Duodenal mucosa (tissue), 2 donors: ENCODE results near the gene REL.

Source experiments
- H3K27ac ChIP-seq: one replicate; pipeline ENCODE4 v1.7.0; 2013; ENCODE audit warnings: low read depth, low read length
- H3K27me3 ChIP-seq, 2 donors: one replicate each; pipeline ENCODE4 v1.7.0; 2013; ENCODE audit warnings: low read length in 2 of 2, control low read depth in 1 of 2; ENCODE audit not compliant: insufficient read depth in 2 of 2, control insufficient read depth in 1 of 2
- H3K36me3 ChIP-seq, 2 donors: one replicate each; pipeline ENCODE4 v1.7.0; 2013; ENCODE audit warnings: low read length in 2 of 2, control low read depth in 1 of 2; ENCODE audit not compliant: insufficient read depth in 2 of 2, control insufficient read depth in 1 of 2
- H3K4me1 ChIP-seq, 2 donors: one replicate each; pipeline ENCODE4 v1.7.0; 2013; ENCODE audit warnings: low read length in 2 of 2, control low read depth in 1 of 2; ENCODE audit not compliant: insufficient read depth in 2 of 2, control insufficient read depth in 1 of 2
- H3K4me3 ChIP-seq, 2 donors: one replicate each; pipeline ENCODE4 v1.7.0; 2013; ENCODE audit warnings: low read length in 2 of 2, low read depth in 1 of 2
- H3K9ac ChIP-seq, 2 donors: one replicate each; pipeline ENCODE4 v1.7.0; 2013; ENCODE audit warnings: low read length in 2 of 2, low read depth in 1 of 2
- H3K9me3 ChIP-seq, 2 donors: one replicate each; pipeline ENCODE4 v1.7.0; 2013; ENCODE audit warnings: low read length in 2 of 2, control low read depth in 1 of 2; ENCODE audit not compliant: control insufficient read depth in 1 of 2

The REL gene

DNA sequence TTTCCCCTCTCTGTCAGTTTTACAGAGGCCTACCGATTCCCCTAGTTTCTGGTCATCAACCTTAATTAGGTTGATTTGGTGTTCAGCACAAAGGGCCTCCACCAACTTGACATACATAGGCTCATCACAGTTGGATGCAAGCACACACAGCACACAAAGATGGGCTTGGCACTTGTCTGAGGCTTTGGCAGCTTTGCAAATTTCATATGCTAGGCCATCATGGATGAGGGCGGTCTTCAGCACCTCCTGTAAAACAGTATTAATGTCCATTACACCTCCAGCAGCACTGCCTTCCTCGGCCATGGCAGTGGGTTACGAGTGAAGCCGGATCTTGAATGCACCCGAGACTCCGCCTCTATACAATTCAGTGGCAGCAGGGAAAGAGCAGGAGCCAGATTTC is 56.9 kb downstream of the REL start:
- H3K9ac ChIP-seq: no peak overlapping the region
- no peak overlapping the region for H3K27ac ChIP-seq
- no peak overlapping the region for H3K4me3 ChIP-seq
- no peaks in the 10 kb centered on the region for H3K4me1 ChIP-seq
- peaks cover 5 to 11% of the 10 kb centered on the region in 2 donors for H3K36me3 ChIP-seq
- no peaks in the 10 kb centered on the region for H3K27me3 ChIP-seq
- no peaks in the 10 kb centered on the region for H3K9me3 ChIP-seq

DNA sequence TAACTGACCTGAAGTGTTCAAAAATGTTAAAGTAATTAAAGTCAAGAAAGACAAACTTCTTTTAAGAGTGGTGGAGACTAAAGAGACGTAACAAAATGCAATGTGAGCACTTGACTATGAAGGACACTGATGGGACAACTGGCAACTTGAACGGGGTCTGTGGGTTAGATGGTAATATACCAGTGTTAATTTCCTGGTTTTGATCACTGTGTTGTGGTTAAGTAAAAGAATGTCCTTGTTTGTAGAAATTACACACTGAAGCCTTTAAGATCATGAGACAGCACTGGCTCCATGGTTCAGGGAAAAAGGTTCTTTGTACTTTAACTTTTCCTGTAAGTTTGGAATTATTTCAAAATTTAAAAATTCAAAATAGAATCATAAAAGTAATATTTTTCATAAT is 58.2 kb downstream of the REL start:
- Histone ChIP-seq H3K36me3 (peaks cover 5 to 14% of the 10 kb centered on the region in 2 donors), H3K9me3 (no peaks in the 10 kb centered on the region), H3K4me1 (no peaks in the 10 kb centered on the region), H3K27me3 (no peaks in the 10 kb centered on the region), H3K27ac (no peak overlapping the region), H3K4me3 (no peak overlapping the region), H3K9ac (no peak overlapping the region)

DNA sequence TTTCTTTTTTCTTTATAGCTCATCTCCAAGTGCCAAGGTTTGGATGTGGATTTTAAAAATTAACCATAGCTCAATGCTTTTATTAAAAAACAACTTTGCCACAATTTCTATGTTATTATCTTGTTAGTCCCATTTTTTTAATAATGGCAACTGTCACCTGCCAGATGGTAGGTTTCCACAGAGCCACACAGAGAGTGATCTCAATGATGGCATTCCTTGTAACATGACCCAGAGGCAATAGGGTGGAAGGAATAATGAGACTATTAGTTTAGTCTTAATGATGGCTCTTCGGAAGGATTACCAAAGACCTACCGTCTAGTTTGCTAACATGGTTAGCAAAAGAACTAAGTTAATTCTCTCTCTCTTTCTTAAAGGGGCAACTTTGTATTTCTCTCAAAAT is 64.0 kb downstream of the REL start:
- Histone ChIP-seq H3K9ac (no peak overlapping the region), H3K4me1 (no peaks in the 10 kb centered on the region), H3K27ac (no peak overlapping the region), H3K27me3 (no peaks in the 10 kb centered on the region), H3K4me3 (no peak overlapping the region), H3K36me3 (peaks cover 7 to 9% of the 10 kb centered on the region in 2 donors), H3K9me3 (no peaks in the 10 kb centered on the region)

DNA sequence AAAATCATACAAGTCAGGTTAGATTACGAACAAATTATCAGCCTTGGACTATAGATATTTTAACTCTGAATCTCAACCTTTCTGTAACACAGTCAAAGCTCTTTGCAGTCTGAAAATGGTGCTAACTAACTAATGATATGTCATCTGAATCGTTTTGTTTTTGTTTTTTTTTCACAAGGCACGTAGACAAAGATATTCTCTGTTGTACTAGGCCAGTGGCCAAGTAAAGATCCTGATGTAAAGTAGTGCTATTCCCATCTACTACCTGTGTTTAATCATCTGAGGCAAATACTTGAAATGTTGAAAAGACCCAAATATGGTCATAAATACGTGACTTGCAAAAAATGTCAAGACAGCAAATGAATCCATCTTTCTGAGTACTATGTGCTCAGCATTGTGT is 65.7 kb downstream of the REL start:
- Histone ChIP-seq H3K27me3 (no peaks in the 10 kb centered on the region), H3K4me1 (no peaks in the 10 kb centered on the region), H3K9ac (no peak overlapping the region), H3K4me3 (no peak overlapping the region), H3K36me3 (peaks cover 9% of the 10 kb centered on the region in 2 donors), H3K9me3 (no peaks in the 10 kb centered on the region), H3K27ac (no peak overlapping the region)

DNA sequence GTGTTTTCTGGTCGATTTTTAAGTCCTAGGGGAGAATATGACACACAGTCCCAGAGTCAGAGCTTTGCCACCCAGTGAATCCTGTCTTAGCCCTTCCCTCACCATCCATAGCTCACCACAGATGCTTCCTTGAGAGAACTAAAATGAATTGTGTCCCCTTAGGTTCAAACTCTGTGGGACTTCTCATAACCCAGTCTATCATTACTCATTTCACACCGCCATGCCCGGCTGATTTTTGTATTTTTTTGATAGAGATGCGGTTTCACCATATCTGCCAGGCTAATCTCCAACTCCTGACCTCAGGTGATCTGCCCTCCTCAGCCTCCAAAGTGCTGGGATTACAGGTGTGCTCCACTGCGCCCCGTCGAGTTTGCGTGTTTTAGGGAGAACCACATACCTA is 66.8 kb downstream of the REL start:
- no peaks in the 10 kb centered on the region for H3K4me1 ChIP-seq
- no peak overlapping the region for H3K4me3 ChIP-seq
- no peaks in the 10 kb centered on the region for H3K27me3 ChIP-seq
- H3K9me3 ChIP-seq: no peaks in the 10 kb centered on the region
- H3K36me3 ChIP-seq: peaks cover 8 to 16% of the 10 kb centered on the region in 2 donors
- H3K27ac ChIP-seq: no peak overlapping the region
- H3K9ac ChIP-seq: no peak overlapping the region

DNA sequence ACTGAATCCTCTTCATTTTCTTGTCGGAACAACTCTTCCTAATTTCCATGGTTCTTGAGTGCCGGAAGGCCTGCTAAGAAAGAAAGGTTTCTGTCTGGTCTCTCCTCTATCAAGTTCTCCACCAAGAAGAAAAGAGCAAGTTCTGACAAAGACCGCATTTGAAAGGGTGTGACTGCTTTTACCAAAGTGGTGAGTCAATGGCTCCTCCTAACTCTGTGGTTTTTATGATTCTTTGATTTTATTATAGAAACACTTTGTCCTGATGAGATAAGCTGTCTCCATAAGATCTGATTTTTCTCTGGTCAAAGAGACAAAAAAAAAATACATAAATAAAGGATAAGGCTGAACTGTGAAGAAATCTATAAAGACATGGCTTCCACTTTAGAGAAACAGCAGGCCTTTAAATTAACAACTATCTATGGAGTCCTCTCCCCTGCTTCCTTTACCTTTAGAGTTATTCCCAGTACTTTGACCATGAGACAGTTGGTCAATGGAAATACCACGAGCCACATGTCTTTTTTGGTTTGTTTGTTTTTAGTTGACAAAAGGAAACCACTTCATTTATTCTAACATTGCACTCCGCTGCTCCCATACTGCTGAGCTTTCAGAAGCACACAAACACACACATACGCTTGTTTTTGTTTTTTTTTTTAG is 67.7 kb downstream of the REL start:
- H3K27ac ChIP-seq: no peak overlapping the region
- no peaks in the 10 kb centered on the region for H3K27me3 ChIP-seq
- H3K9ac ChIP-seq: no peak overlapping the region
- no peaks in the 10 kb centered on the region for H3K4me1 ChIP-seq
- H3K4me3 ChIP-seq: no peak overlapping the region
- peaks cover 13 to 24% of the 10 kb centered on the region in 2 donors for H3K36me3 ChIP-seq
- no peaks in the 10 kb centered on the region for H3K9me3 ChIP-seq

DNA sequence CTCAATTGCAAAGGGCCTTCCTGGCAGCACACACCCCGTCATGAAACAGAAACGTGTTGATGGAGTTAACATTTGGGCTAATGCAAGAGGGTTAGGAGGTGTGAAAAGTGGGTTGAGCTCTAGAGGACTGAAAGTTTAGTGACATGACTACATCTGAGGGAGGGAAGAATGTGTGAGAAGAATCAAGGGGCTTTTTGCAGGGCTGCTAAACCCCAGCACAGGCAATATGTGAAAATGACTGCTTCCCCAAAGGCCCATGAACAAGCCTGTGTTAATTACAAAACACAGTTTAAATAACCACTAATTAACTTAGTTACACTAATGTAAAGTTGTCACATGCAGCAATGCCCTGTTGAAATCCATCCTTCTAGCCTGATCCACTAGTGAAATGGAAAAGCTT is 72.8 kb downstream of the REL start:
- H3K4me3 ChIP-seq: no peak overlapping the region
- no peak overlapping the region for H3K27ac ChIP-seq
- H3K9ac ChIP-seq: no peak overlapping the region
- H3K36me3 ChIP-seq: peaks cover 20 to 27% of the 10 kb centered on the region in 2 donors
- no peaks in the 10 kb centered on the region for H3K27me3 ChIP-seq
- H3K9me3 ChIP-seq: no peaks in the 10 kb centered on the region
- no peaks in the 10 kb centered on the region for H3K4me1 ChIP-seq

DNA sequence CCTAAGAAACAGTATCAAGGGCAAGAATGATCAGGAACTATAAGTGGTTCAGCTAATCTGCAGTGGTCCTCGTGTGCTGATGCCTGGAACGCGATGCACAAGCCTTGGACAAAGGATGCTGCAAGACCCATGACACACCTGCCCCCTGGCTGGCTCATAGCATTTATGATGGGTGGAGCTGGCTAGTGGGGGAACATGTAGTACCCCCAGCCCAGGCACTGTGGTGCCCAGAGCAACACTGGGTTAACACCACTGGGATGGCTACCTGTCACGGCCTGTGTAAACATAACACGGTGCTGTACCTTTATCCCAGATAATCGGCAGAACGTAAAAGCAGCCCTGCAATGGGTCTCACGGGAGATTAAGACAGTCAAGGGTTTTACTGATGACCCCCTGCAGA is 75.8 kb downstream of the REL start:
- Histone ChIP-seq H3K9me3 (no peaks in the 10 kb centered on the region), H3K4me1 (no peaks in the 10 kb centered on the region), H3K27me3 (no peaks in the 10 kb centered on the region), H3K36me3 (peaks cover 18 to 27% of the 10 kb centered on the region in 2 donors), H3K27ac (no peak overlapping the region), H3K4me3 (no peak overlapping the region), H3K9ac (no peak overlapping the region)

DNA sequence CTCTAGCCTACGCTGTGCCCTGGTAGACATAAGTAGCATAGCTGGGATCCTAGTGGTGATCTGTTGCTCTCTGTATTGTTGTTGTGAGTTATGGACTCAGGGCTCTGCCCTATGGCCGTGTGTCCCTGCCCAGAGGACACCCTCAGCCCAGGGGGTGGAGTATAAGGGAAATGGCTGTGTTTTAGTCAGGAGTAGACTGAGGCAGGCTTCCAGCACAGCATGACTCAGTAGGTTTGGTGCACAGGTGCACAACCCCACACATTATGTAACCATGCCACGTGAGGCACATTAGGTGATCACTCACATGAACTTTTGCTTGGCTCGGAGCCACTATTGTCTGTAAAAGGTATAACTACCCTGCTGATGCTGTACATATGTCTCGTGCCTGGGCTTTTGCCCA is 76.3 kb downstream of the REL start:
- peaks cover 18 to 25% of the 10 kb centered on the region in 2 donors for H3K36me3 ChIP-seq
- H3K4me3 ChIP-seq: no peak overlapping the region
- no peak overlapping the region for H3K27ac ChIP-seq

DNA sequence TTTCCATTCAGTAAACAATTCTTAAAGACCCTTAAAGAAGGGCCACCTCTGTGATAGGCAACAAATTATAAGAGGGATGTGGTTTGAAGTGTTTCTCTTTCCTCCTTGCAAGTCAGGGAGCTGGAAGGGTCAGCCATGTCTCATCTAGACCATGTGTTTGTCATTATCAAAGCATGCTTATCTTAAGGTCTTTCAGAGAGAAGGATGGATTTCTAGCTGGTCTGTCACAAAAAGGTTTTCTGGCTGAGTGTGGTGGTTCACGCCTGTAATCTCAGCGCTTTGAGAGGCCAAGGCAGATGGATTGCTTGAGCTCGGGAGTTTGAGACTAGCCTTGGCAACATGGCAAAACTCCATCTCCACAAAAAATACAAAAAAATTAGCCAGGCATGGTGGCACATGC is 77.0 kb downstream of the REL start:
- Histone ChIP-seq H3K9me3 (no peaks in the 10 kb centered on the region), H3K9ac (no peak overlapping the region), H3K4me1 (no peaks in the 10 kb centered on the region), H3K27ac (no peak overlapping the region), H3K27me3 (no peaks in the 10 kb centered on the region), H3K36me3 (peaks cover 18% of the 10 kb centered on the region in 2 donors), H3K4me3 (no peak overlapping the region)

More for the DNA sequence above, 76.3 kb downstream of the REL start:
- Histone ChIP-seq H3K27me3 (no peaks in the 10 kb centered on the region), H3K9me3 (no peaks in the 10 kb centered on the region), H3K9ac (no peak overlapping the region), H3K4me1 (no peaks in the 10 kb centered on the region)

DNA sequence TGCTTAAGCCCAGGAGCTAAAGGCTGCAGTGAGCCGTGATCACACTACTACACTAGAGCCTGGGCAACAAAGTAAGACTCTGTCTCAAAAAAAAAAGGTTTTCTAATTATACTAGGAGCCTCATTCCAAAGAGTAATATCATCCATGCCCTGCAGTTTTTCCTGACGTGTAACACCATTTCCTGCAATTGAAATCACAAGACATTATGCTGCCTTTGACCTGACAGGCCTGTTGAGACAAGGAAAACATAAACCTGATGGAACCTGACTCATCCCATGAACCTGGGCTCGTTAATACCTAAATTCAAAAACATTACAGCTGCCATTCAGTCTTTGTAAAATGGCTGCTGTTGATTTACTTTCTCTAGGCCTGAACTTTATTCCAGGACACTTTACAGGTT is 77.4 kb downstream of the REL start:
- no peaks in the 10 kb centered on the region for H3K4me1 ChIP-seq
- H3K27me3 ChIP-seq: no peaks in the 10 kb centered on the region
- no peak overlapping the region for H3K9ac ChIP-seq
- peaks cover 14 to 15% of the 10 kb centered on the region in 2 donors for H3K36me3 ChIP-seq
- H3K27ac ChIP-seq: no peak overlapping the region
- H3K4me3 ChIP-seq: no peak overlapping the region
- no peaks in the 10 kb centered on the region for H3K9me3 ChIP-seq
